Measurements from ENCODE around the gene AUNIP.

AUNIP gene

GRCh38 chr1:25874635-25875153 is 15.4 kb upstream of the AUNIP start:
- Mint-ChIP-seq H3K4me1 (peaks cover 14% of the 10 kb centered on the region), H3K9me3 (no peaks in the 10 kb centered on the region), H3K27ac (peak overlapping the region; percentile 91), H3K36me3 (no peaks in the 10 kb centered on the region), H3K4me3 (peak overlapping the region; percentile 81)
- DNase-seq (ENCODE audit: low spot score in 2 of 2) (peak in 1 of 2 donors; percentile 53), ATAC-seq (no peak)

DNA sequence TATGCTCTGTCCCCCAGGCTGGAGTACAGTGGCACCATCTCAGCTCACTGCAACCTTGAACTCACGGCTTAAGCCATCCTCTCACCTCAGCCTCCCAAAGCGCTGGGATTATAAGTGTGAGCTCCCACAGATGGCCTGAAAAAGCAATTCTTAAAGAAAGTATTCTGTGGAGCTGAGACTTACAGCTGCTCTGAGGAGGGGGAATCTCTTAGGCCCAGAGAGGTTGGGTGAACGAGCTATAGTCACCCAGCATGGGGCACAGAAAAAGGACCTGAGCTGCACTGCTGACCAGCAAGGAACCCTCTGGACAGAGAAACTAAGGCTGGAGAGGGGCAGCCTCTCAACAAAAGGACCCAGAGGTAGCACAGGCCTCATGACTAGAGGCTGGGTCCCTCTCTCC is 15.0 kb upstream of the AUNIP start:
- H3K4me1 Mint-ChIP-seq, result peaks cover 14% of the 10 kb centered on the region
- H3K27ac Mint-ChIP-seq, result no peak overlapping the region
- DNase-seq (ENCODE audit: low spot score in 2 of 2), result no peak
- ATAC-seq, result no peak
- no peaks in the 10 kb centered on the region for H3K9me3 Mint-ChIP-seq
- H3K4me3 Mint-ChIP-seq, result peak overlapping the region; percentile 81
- H3K36me3 Mint-ChIP-seq, result no peaks in the 10 kb centered on the region

- DNase-seq (ENCODE audit: low spot score in 2 of 2) (no peak), ATAC-seq (no peak)
- Mint-ChIP-seq H3K27ac (no peak overlapping the region), H3K4me1 (peaks cover 14% of the 10 kb centered on the region), H3K9me3 (no peaks in the 10 kb centered on the region), H3K36me3 (no peaks in the 10 kb centered on the region), H3K4me3 (no peak overlapping the region)
These were observed 13.9 kb upstream of the AUNIP start for GRCh38 chr1:25873120-25873519.

GRCh38 chr1:25872713-25873112 is 13.5 kb upstream of the AUNIP start:
- H3K27ac Mint-ChIP-seq, result no peak overlapping the region
- no peak overlapping the region for H3K4me3 Mint-ChIP-seq
- ATAC-seq, result no peak
- no peaks in the 10 kb centered on the region for H3K9me3 Mint-ChIP-seq
- H3K36me3 Mint-ChIP-seq, result no peaks in the 10 kb centered on the region
- peaks cover 14% of the 10 kb centered on the region for H3K4me1 Mint-ChIP-seq
- no peak for DNase-seq (ENCODE audit: low spot score in 2 of 2)

DNA sequence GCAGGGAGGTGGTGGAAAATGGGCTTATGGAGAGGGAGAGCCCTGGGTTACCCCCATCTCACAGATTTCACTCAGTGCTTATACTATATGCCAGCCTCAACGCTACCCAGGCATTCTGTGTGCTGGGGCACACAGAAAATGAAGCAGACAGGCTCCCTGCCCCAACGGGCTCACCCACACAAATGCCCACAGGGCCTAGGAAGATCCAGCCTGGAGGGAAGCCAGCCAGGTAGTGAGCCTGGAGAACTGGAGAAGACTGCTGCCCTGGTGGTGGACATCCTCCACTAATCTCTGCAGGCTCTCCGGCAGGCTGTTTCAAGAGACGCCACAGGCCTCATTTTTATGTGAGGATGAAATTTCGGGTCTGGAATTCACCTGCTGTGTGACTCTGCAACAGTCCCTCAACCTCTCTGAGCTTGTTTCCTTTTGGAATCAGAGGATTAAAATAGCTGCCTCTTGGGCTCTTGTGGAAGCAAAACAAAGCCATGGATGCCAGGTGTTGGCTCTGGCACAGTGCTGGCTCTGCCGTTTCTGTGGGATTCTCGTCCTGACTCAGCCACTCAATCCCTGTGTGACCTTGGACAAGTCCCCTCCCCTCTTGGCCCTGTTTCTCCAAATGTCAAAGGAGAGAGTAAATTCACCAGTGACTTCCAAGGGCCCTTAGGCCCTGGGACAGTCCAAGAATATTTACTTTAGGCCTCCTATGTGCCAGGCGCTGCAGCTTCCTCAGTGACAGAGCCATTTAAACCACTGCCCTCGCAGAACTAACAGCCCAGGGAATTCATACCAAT is 12.6 kb upstream of the AUNIP start:
- Mint-ChIP-seq H3K4me3 (no peak overlapping the region), H3K36me3 (no peaks in the 10 kb centered on the region), H3K4me1 (peaks cover 14% of the 10 kb centered on the region), H3K9me3 (no peaks in the 10 kb centered on the region), H3K27ac (no peak overlapping the region)
- DNase-seq (ENCODE audit: low spot score in 2 of 2) (no peak), ATAC-seq (no peak)

DNA sequence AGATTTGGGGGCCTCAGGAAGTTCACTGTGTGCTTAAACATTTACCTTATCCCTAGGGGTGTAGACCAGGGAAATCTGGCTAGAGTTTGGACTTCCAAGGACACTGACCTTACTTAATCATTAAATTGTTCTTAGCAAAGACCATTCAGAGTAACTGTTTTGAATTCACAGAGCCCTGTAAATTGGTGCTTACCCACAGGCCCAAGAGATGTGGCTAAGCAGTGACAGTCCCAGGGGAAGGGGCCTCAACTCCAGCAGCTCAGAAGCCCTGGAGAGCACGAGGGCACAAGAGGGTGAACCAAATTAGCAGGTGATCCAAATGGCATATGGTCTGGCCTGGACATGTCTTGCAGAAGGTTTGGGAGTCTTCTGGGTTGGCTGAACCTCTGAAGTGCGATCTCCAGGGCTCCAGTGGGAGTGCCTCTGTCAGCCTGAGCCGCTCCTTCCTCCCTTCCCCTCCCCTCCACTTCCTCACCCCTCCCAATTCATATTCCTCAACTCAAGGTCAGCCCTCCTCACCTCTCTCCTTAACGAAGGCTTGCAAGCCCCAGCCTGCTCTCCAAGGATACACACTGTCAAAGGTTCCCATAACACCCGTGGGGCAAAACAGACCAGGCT is 11.9 kb upstream of the AUNIP start:
- H3K4me1 Mint-ChIP-seq, result peaks cover 11% of the 10 kb centered on the region

GRCh38 chr1:25870614-25871013 is 11.4 kb upstream of the AUNIP start:
- ATAC-seq (no peak), DNase-seq (ENCODE audit: low spot score in 2 of 2) (no peak)
- Mint-ChIP-seq H3K36me3 (no peaks in the 10 kb centered on the region), H3K9me3 (no peaks in the 10 kb centered on the region), H3K4me3 (no peak overlapping the region), H3K27ac (no peak overlapping the region), H3K4me1 (peaks cover 7% of the 10 kb centered on the region)

More for the DNA sequence above, 11.9 kb upstream of the AUNIP start:
- no peak for DNase-seq (ENCODE audit: low spot score in 2 of 2)
- no peaks in the 10 kb centered on the region for H3K9me3 Mint-ChIP-seq
- H3K4me3 Mint-ChIP-seq, result no peak overlapping the region
- H3K36me3 Mint-ChIP-seq, result no peaks in the 10 kb centered on the region
- no peak overlapping the region for H3K27ac Mint-ChIP-seq
- no peak for ATAC-seq

DNA sequence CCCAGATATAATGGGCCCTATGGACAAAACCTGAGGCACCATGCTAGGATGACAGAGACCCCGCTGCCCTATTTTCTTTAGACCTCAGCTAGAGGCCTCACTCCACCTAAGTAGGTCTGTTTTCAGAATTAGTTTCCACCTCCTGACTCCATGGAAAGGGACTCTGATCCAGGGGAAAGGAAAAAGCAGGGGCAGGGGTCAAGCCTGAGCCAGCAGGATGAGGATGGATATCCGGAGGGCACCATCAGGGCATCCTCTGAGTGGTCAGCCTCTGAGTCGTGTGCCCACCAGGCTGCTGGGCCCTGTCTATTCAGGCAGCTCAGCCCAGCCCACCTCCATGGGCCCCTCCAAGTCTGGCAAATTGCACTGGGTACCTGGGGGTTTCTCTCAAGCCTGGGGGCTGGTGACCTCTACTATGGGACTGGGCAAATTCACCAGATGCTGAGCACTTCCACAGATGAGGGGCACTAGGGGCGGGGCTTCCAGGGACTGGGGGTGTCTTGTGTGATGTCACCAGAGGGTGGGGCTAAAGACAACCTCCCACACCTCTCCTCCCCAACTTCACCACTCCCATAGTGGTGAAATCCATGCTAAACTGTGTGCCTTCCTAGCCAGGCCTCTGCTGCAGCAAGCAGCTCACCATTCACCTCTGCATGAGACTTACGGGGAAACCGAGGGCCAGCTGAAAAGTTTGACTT is 10.8 kb upstream of the AUNIP start:
- ATAC-seq (no peak), DNase-seq (ENCODE audit: low spot score in 2 of 2) (no peak)
- no peaks in the 10 kb centered on the region for H3K9me3 Mint-ChIP-seq
- no peak overlapping the region for H3K4me3 Mint-ChIP-seq
- peaks cover 6% of the 10 kb centered on the region for H3K4me1 Mint-ChIP-seq
- H3K27ac Mint-ChIP-seq, result no peak overlapping the region
- H3K36me3 Mint-ChIP-seq, result no peaks in the 10 kb centered on the region

GRCh38 chr1:25867210-25867991 is 8.1 kb upstream of the AUNIP start:
- ATAC-seq (no peak), DNase-seq (ENCODE audit: low spot score in 2 of 2) (no peak)
- H3K36me3 Mint-ChIP-seq, result no peaks in the 10 kb centered on the region
- no peaks in the 10 kb centered on the region for H3K4me1 Mint-ChIP-seq
- no peak overlapping the region for H3K27ac Mint-ChIP-seq
- H3K9me3 Mint-ChIP-seq, result no peaks in the 10 kb centered on the region
- no peak overlapping the region for H3K4me3 Mint-ChIP-seq

GRCh38 chr1:25866288-25866687 is 7.0 kb upstream of the AUNIP start:
- no peak overlapping the region for H3K27ac Mint-ChIP-seq
- DNase-seq (ENCODE audit: low spot score in 2 of 2), result no peak
- no peak for ATAC-seq
- H3K36me3 Mint-ChIP-seq, result no peaks in the 10 kb centered on the region
- H3K4me3 Mint-ChIP-seq, result no peak overlapping the region
- H3K4me1 Mint-ChIP-seq, result no peaks in the 10 kb centered on the region
- H3K9me3 Mint-ChIP-seq, result no peaks in the 10 kb centered on the region

DNA sequence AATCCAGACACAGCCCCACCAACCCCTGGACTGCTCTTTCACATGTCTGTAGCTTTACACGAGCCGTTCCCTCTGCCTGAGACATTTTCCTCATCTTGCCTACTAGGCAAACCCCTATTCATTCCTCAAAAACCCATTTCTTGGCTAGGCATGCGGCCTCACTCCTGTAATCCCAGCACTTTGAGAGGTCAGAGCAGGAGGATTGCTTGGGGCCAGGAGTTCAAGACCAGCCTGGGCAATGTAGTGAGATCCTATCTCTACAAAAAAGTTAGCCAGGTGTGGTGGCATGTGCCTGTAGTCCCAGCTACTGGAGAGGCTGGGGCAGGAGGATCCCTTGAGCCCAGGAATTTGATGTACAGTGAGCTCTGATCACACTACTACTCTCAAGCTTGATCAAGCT is 5.2 kb upstream of the AUNIP start:
- DNase-seq (ENCODE audit: low spot score in 2 of 2) (no peak), ATAC-seq (no peak)
- no peak overlapping the region for H3K27ac Mint-ChIP-seq
- no peaks in the 10 kb centered on the region for H3K9me3 Mint-ChIP-seq
- no peak overlapping the region for H3K4me3 Mint-ChIP-seq
- H3K36me3 Mint-ChIP-seq, result no peaks in the 10 kb centered on the region
- peaks cover 3% of the 10 kb centered on the region for H3K4me1 Mint-ChIP-seq

- Mint-ChIP-seq H3K36me3 (peaks cover 5% of the 10 kb centered on the region), H3K4me1 (peaks cover 11% of the 10 kb centered on the region), H3K4me3 (no peak overlapping the region), H3K27ac (no peak overlapping the region), H3K9me3 (no peaks in the 10 kb centered on the region)
- DNase-seq (ENCODE audit: low spot score in 2 of 2), result no peak
- ATAC-seq, result no peak
These were observed 4.4 kb upstream of the AUNIP start for GRCh38 chr1:25863486-25864262.

- no peak overlapping the region for H3K27ac Mint-ChIP-seq
- DNase-seq (ENCODE audit: low spot score in 2 of 2) (no peak), ATAC-seq (no peak)
- H3K36me3 Mint-ChIP-seq, result peaks cover 6% of the 10 kb centered on the region
- no peaks in the 10 kb centered on the region for H3K9me3 Mint-ChIP-seq
- peaks cover 16% of the 10 kb centered on the region for H3K4me1 Mint-ChIP-seq
- no peak overlapping the region for H3K4me3 Mint-ChIP-seq
These were observed 3.7 kb upstream of the AUNIP start for GRCh38 chr1:25862785-25863485.
